K562 (cell line): ENCODE results near the gene TNNI2. TPM values are rescaled to one million over a fixed set of nuclear protein-coding genes. Genes with fewer than 3 reads are reported as not detected.

Experiments used
- ATAC-seq: fragments of 200-7000 bp; cut with Tn5 transposase; 3 replicates; pipeline ENCODE4 v1.9.1; 2020; ENCODE audit warnings: moderate library complexity
- BruUV-seq: library from RNA; stranded (reverse); fragments of 400-500 nt; replicated peaks from 2 replicates; lab custom pipeline; 2021; lab: Mats Ljungman, UMichigan
- CTCF ChIA-PET: fragments of 300-600 bp; formaldehyde crosslinking; extraction: SDS; loops from one replicate; lab custom pipeline; 2021; ENCODE audit warnings: low intra/inter-chr PET ratio; lab: Yijun Ruan, JAX
- POLR2A ChIA-PET: fragments of 300-600, 350-650 bp; sonication (Branson Sonifier 250); formaldehyde crosslinking; extraction: SDS; loops from one replicate; lab custom pipeline; 2021; ENCODE audit warnings: antibody characterized with exemption, inconsistent platforms; lab: Yijun Ruan, JAX
- DNase-seq, 4 experiments: peaks; one replicate each; pipeline versions ENCODE4 v3.0.0 to v3.0.0-alpha.2; 2011 to 2018; ENCODE audit warnings: low spot score in 3 of 4, mixed read lengths in 3 of 4; ENCODE audit errors: extremely low read depth in 1 of 4
- FAIRE-seq: peaks from 2 replicates; lab custom pipeline; 2011; peaks lifted over from hg19 to GRCh38; lab: Jason Lieb, UNC
- H2AFZ ChIP-seq: 2 replicates; pipeline ENCODE4 v1.6.0; 2011; ENCODE audit warnings: low read depth, low read length, control low read depth, inconsistent platforms
- H3K27ac ChIP-seq: fragments of 200-600 bp; 3 replicates; pipeline ENCODE4 v1.8.0; 2011; ENCODE audit warnings: low read depth, mild to moderate bottlenecking, control low read depth, inconsistent platforms, low read length, moderate library complexity, mixed read lengths; ENCODE audit errors: extremely low read depth
- H3K27me3 ChIP-seq, 2 experiments: fragments of 300-600 bp in 1 of 2; 2 replicates in 1 of 2; 3 replicates in 1 of 2; pipeline versions ENCODE4 v1.6.0 to v1.8.0; 2011; ENCODE audit warnings: inconsistent platforms in 2 of 2, low read length in 2 of 2, mild to moderate bottlenecking in 1 of 2, mixed read lengths in 1 of 2, moderate library complexity in 1 of 2; ENCODE audit not compliant: control insufficient read depth in 2 of 2, insufficient read depth in 2 of 2
- H3K36me3 ChIP-seq: fragments of 300-600 bp; 3 replicates; pipeline ENCODE4 v1.8.0; 2011; ENCODE audit warnings: mild to moderate bottlenecking, low read length, inconsistent platforms; ENCODE audit not compliant: control insufficient read depth, insufficient read depth
- H3K4me1 ChIP-seq, 2 experiments: fragments of 200-600 bp in 1 of 2; replicated peaks in 1 of 2; 2 replicates in 1 of 2; 3 replicates in 1 of 2; pipeline versions ENCODE4 v1.5.1 to v1.8.0; 2011; ENCODE audit warnings: inconsistent platforms in 2 of 2, low read length in 2 of 2, mild to moderate bottlenecking in 1 of 2, mixed read lengths in 1 of 2, moderate library complexity in 1 of 2; ENCODE audit not compliant: control insufficient read depth in 2 of 2, insufficient read depth in 2 of 2
- H3K4me2 ChIP-seq: 2 replicates; pipeline ENCODE4 v1.6.1; 2011; ENCODE audit warnings: low read length, control low read depth, inconsistent platforms, mixed read lengths; ENCODE audit not compliant: insufficient read depth
- H3K4me3 ChIP-seq: fragments of 200-600 bp; sonication (generic), shearing (Covaris generic); 2 replicates; pipeline ENCODE4 v1.5.1; 2016; ENCODE audit warnings: control low read depth, inconsistent platforms
- H3K79me2 ChIP-seq: fragments of 200-600 bp; 3 replicates; pipeline ENCODE4 v1.8.0; 2011; ENCODE audit warnings: low read length, inconsistent platforms; ENCODE audit not compliant: control insufficient read depth, insufficient read depth
- H3K9ac ChIP-seq, 2 experiments: 2 replicates each; pipeline versions ENCODE4 v1.6.0 to v1.6.1; 2011; ENCODE audit warnings: low read depth in 2 of 2, low read length in 2 of 2, control low read depth in 1 of 2, inconsistent platforms in 1 of 2, mild to moderate bottlenecking in 1 of 2, mixed read lengths in 1 of 2; ENCODE audit not compliant: insufficient read depth in 1 of 2
- H3K9me1 ChIP-seq: one replicate; pipeline ENCODE4 v1.6.0; 2011; ENCODE audit warnings: inconsistent platforms, mild to moderate bottlenecking, low read length, moderate library complexity; ENCODE audit not compliant: control insufficient read depth, insufficient read depth
- H3K9me3 ChIP-seq: replicated peaks from 2 replicates; pipeline ENCODE4 v1.5.1; 2011; ENCODE audit warnings: low read depth, low read length, inconsistent platforms; ENCODE audit not compliant: control insufficient read depth, insufficient read depth
- H4K20me1 ChIP-seq: replicated peaks from 2 replicates; pipeline ENCODE4 v1.6.1; 2011; ENCODE audit warnings: low read length, inconsistent platforms, mixed read lengths; ENCODE audit not compliant: control insufficient read depth, insufficient read depth
- CBX3 ChIP-seq, 2 experiments: IDR thresholded peaks; 1 replicate in 1 of 2; 2 replicates in 1 of 2; pipeline ENCODE4 v1.6.1; 2012; ENCODE audit warnings: inconsistent platforms in 2 of 2, low read length in 2 of 2, borderline replicate concordance in 1 of 2, control low read depth in 1 of 2
- CGGBP1 ChIP-seq: fragments of 250-450 bp; sonication (Bioruptor Pico); IDR thresholded peaks from 2 replicates; pipeline ENCODE4 v1.9.0; 2021; ENCODE audit warnings: mild to moderate bottlenecking
- CXXC5 ChIP-seq: fragments of 250-450 bp; sonication (Bioruptor Pico); IDR thresholded peaks from 2 replicates; pipeline ENCODE4 v1.8.0; 2022; ENCODE audit warnings: inconsistent platforms, mild to moderate bottlenecking, moderate library complexity
- ELF4 ChIP-seq: fragments of 450-650 bp; formaldehyde crosslinking; IDR thresholded peaks from 2 replicates; pipeline ENCODE4 v1.4.0; 2022; ENCODE audit warnings: missing genetic modification characterization
- FOXP4 ChIP-seq: sonication (generic); formaldehyde crosslinking; IDR thresholded peaks from 2 replicates; pipeline ENCODE4 v1.8.0; 2022; ENCODE audit warnings: mild to moderate bottlenecking, missing genetic modification reagents, borderline replicate concordance
- IRF9 ChIP-seq: fragments of 450-650 bp; IDR thresholded peaks from 2 replicates; pipeline ENCODE4 v1.6.1; 2016; ENCODE audit warnings: missing biosample characterization, missing genetic modification characterization
- NR2C2 ChIP-seq, 2 experiments: fragments of 200-800 bp in 1 of 2; sonication (Bioruptor generic) in 1 of 2; sonication (generic) in 1 of 2; formaldehyde crosslinking in 1 of 2; IDR thresholded peaks; 2 replicates each; pipeline versions ENCODE4 v1.6.1 to v1.8.0; 2016 to 2022; ENCODE audit warnings: mild to moderate bottlenecking in 1 of 2, missing compliant biosample characterization in 1 of 2, missing genetic modification characterization in 1 of 2, missing genetic modification reagents in 1 of 2
- SIRT6 ChIP-seq: IDR thresholded peaks from one replicate; pipeline ENCODE4 v1.6.1; 2012; ENCODE audit warnings: low read depth, mild to moderate bottlenecking, control low read depth, inconsistent platforms, low read length, moderate library complexity
- STAT5A ChIP-seq: IDR thresholded peaks from 2 replicates; pipeline ENCODE4 v1.6.1; 2012; ENCODE audit warnings: low read length, inconsistent platforms, borderline replicate concordance
- TAF7 ChIP-seq: fragments of 450-650 bp; IDR thresholded peaks from 2 replicates; pipeline ENCODE4 v1.6.1; 2016; ENCODE audit warnings: missing genetic modification characterization, missing compliant biosample characterization
- ZNF780A ChIP-seq: fragments of 250-450 bp; sonication (Bioruptor Pico); IDR thresholded peaks from 2 replicates; pipeline ENCODE4 v1.5.0; 2021; ENCODE audit warnings: mild to moderate bottlenecking
- WGBS: fragments of 100-300 bp; shearing (Covaris generic); methylation state at CpG from one replicate; pipeline ENCODE4 v1.1.6; 2016; ENCODE audit warnings: low coverage, mixed read lengths; ENCODE audit not compliant: insufficient coverage; ENCODE audit errors: missing lambda C conversion rate; 5-methylcytosine and 5-hydroxymethylcytosine counted together
- in situ Hi-C: fragments of 300-500 bp; cut with MboI; formaldehyde crosslinking; loops from 4 replicates; pipeline ENCODE4 v1.15.0; 2018; ENCODE audit warnings: inconsistent platforms, mixed read lengths
- intact Hi-C: fragments of 100-400 bp; cut with micrococcal nuclease; formaldehyde crosslinking; loops from 2 replicates; pipeline ENCODE4 v1.14.2; 2022
- polyA plus RNA-seq, 8 experiments: library from polyadenylated mRNA; depleted of rRNA in 4 of 8; stranded (reverse) in 5 of 8; unstranded in 3 of 8; fragments of >200 nt; fragmentation: Nextera tagmentation in 2 of 8; fragmentation: Illumina TruSeq in 1 of 8; extraction: Ambion mirVana in 2 of 8; extraction: Trizol in 1 of 8; gene quantifications; 2 replicates each; pipeline versions ENCODE4 v1.2.1 to v1.2.3, GENCODE V29; 2011 to 2014; ENCODE audit warnings: inconsistent platforms in 1 of 8, missing spikeins in 1 of 8
- total RNA-seq, 7 experiments: library from RNA; depleted of rRNA in 6 of 7; stranded (reverse); fragments of >200 nt in 6 of 7; fragmentation: Illumina TruSeq in 2 of 7; extraction: Trizol in 2 of 7; gene quantifications; 2 replicates each; pipeline versions ENCODE4 v1.2.1 to v1.2.3, GENCODE V29; 2011 to 2021; ENCODE audit warnings: low replicate concordance in 1 of 7

The TNNI2 gene
- total and polyA plus RNA-seq, 9 of the 15 experiments (the other 6 are each of a cell fraction or from before 2014, with no cell fraction given), result not detected

- no peaks in the 10 kb centered on the region for H3K9me3 ChIP-seq
- no peak overlapping the region for H3K27ac ChIP-seq
- no peak overlapping the region for H3K4me3 ChIP-seq
- no peaks in the 10 kb centered on the region for H3K79me2 ChIP-seq
- DNase-seq (no peak), FAIRE-seq (no peak), ATAC-seq (no peak)
- H3K4me1 ChIP-seq, result no peaks in the 10 kb centered on the region
- H3K9ac ChIP-seq, result no peak overlapping the region
- no peaks in the 10 kb centered on the region for H3K9me1 ChIP-seq
- BruUV-seq, result no TSS peak
- ChIA-PET POLR2A (no interaction called here), CTCF (no interaction called here)
- H3K4me2 ChIP-seq, result no peak overlapping the region
- in situ Hi-C loops, result no loop called here
- H2AFZ ChIP-seq, result no peak overlapping the region
- peaks cover 12 to 41% of the 10 kb centered on the region in 2 experiments for H3K27me3 ChIP-seq
- WGBS, result 6% methylated on average over 1 of the region's 1 CpG
- intact Hi-C loops, result no loop called here
- H4K20me1 ChIP-seq, result no peaks in the 10 kb centered on the region
- H3K36me3 ChIP-seq, result no peaks in the 10 kb centered on the region
- TF ChIP-seq CXXC5 (CRISPR knock-in tag), result no peak
- no peak for TF ChIP-seq NR2C2 (CRISPR knock-in tag; IDR thresholded peaks at IDR 0.05)
- no peak for TF ChIP-seq NR2C2 (tag; IDR thresholded peaks at IDR 0.05)
- no peak for TF ChIP-seq ELF4 (CRISPR knock-in tag)
- no peak for TF ChIP-seq STAT5A
- TF ChIP-seq TAF7, result no peak
- no peak for TF ChIP-seq ZNF780A (CRISPR knock-in tag)
- no peak for TF ChIP-seq IRF9 (tag)
- no peak for TF ChIP-seq FOXP4 (CRISPR knock-in tag)
- TF ChIP-seq CGGBP1 (CRISPR knock-in tag), result no peak
- TF ChIP-seq CBX3 (IDR thresholded peaks at IDR 0.05; ENCODE audit: borderline replicate concordance in 1 of 2, low read length in 2 of 2), result no peak
- TF ChIP-seq SIRT6, result no peak
These were observed 21.3 kb upstream of the TNNI2 start for GRCh38 chr11:1817511-1817910.
